Medulla oblongata (tissue), 1 donor: Measurements from ENCODE around the gene HOXC10.

ENCODE experiments used
- DNase-seq: peaks from one replicate; pipeline ENCODE4 v3.0.0-alpha.2; 2015; ENCODE audit errors: extremely low spot score

Gene HOXC10

DNA sequence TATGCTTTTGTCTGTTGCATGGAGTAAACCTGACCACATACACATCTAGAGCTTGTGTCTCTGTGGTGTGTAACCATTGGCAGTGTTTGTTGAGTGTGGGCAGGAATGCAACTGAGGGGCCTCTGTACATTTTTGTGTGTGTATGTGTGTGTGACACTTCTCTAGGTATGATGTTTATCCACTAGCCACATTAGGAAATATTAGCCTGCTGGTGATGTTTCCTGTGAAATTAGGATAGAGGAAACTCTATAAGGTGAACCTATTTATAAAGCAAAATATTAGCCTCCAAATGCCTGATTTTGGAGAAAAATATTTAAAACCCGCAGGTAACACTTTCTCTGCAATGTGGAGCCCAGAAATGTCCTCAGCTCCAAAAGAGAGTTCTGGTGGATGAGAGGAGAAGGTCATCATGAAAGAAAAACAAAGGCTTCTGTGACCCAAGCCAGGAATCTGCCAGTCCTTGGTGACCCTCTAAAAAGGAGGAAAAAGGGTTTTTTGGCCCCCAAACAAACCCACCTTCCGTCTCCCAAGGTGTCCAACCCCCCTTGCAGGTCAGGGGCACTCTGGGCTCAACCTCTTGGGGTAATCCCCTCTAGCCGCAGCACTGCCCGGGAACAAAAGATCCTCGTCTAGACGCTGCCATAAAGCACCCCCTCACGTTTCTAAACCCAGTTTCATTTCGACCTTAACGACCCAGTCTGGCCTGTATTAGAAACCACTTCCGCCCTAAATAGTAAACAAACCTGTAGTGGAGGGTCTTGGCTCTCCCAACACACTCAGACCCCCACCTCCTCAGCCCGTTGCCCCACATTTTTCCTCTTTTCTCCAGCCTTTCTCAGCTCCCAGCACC, 7.1 kb upstream of the HOXC10 start:
- no peak for DNase-seq

DNA sequence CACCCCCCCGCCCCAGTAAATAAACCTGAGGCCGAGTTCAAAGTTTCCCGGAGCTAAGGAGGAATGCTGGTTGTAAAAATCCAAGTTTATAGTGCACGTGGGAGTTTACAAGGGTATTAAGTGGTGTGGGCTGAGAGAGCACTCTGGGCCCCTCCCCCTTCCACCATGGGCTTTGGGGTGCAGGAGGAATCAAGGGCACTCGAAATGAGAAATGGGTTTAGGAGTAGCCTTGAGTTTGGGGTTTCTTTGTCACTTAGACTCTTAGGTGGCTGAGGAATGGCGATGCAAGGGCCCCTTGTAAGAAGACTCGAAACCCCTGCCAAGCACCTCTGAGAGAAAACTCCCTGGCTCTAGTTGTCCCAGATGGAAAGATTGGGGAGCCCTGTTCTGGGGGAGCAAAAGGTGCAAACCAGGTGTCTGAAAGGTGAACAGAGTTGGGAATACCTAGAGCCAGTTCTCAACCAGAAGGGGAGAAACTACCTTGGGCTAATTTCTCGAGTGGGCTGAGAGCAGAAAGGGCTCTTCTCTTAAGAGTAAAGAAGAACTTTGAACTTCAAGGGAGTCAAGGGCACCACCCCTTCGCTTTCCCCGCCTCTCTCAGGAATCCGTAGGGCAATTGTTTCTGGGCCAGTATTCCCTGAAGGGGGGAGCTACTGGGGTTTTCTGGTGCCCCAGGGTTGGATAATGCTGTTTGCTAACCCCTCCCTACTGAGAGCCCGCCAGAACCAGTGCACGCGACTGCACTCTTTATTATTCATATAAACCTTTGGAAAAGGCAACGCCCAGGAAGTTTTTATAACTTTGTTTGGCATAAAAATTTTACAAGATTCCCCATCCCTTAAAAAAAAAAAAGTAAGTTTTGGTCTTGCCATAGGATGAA, 6.2 kb upstream of the HOXC10 start:
- DNase-seq = no peak

DNA sequence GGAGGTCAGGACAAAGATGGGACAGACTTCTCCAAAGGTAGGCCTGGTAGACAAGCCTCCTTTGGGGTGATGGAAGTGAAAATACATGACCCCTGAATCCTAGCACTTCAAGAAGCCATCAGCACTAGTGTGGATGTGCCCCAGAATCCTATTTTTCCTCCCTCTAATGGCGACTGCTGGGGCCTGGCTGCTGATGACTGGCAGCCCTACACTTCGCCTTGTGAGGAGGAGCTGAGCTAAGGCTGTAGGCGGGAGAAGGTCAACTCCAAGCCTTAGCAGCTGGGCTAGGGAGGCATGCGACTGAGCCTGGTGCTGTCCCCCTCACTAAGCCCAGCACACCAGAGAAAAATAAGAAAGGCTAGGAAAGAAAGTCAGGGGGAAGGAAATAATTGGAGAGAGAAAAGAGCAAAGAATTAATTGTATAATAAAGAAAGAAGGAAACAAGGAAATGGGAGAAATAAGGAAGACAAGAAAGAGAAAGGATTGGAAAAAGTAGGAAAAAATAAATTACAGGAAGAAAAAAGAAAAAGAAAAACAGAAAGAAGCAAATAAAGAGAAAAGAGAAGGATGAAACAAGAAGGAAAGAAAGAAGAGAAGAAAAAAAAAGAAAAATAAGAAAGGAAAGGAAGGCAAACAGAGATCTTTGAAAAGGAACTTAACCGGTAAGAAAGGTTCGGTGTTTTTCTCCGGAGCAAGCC, 4.7 kb upstream of the HOXC10 start:
- DNase-seq = no peak

DNA sequence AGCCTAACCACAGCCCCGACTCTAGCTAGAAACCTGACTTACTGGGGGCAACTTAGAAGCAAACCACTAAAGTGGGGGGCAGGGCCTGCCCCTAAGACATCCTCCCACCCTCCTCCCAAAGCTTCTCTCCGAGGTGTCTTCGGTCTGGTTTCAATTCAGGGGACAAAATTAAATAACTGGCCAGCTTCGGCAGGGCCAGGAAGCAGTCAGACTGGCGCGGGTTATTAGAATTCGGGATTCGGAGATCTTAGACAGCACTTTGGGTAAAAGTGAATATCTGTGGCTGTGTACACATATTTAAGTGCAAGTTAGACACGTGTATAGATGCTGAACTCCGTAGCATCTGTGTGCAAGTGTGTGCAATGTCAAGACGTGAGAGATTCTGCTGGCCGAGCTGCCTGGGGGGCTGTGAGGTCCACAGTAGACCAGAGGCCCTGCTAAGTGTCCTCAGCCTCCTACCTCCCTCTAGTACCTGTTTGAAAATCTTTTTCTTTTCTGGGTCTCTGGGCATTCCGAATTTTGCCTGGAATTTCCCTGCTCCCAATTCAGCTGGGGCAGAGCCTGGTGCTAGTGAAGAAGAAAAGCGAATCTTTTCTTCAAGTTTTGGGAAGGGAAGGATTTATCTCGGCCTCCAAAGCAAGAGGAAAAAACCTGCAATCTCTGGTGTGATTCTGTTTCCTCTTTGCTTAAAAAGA, 4.0 kb upstream of the HOXC10 start:
- no peak for DNase-seq

DNA sequence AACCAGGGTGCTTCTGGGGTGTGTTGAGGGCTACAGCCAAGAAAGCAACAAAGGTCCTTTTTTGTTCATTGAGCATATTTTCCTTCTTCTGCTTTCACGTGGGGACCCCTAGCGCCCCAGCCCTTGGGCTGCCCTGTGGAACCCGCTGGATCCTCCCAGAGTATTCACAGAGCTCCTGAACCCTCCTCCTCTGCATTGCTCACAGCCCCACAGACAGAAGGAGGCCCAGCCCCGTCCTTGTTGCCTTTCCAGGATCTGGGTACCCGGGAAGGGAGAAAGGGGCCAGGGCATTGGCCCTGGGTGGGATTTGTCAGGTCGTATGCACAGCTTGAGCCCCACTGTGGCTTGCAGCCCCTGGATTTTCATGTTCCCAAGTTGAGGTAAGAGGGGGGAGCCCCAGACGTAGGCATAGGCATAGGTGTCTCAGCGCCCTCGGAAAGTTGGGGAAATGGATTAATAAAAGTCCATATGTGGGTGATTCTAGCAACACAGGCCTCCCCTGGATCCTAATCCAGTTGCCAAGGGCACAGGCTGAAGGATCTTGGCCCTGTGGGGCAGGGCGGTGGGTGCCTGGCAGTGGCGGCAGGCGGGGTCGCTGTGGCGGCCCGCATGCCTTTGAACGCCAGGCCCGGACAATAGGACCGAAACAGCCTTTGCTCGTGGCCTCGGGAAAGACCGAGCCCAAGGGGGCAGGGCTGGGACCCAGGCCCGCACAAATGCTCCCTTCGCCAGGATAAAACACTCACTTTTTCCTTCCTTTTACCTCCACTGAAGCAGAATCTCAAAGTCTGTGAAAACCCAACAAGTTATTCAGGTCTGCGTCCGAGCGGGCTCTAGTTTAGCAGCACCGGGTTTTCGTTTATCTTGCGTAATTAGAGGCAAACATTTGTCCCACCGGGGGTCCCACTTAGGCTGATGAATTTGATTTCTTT, 3.0 kb upstream of the HOXC10 start:
- no peak for DNase-seq

DNA sequence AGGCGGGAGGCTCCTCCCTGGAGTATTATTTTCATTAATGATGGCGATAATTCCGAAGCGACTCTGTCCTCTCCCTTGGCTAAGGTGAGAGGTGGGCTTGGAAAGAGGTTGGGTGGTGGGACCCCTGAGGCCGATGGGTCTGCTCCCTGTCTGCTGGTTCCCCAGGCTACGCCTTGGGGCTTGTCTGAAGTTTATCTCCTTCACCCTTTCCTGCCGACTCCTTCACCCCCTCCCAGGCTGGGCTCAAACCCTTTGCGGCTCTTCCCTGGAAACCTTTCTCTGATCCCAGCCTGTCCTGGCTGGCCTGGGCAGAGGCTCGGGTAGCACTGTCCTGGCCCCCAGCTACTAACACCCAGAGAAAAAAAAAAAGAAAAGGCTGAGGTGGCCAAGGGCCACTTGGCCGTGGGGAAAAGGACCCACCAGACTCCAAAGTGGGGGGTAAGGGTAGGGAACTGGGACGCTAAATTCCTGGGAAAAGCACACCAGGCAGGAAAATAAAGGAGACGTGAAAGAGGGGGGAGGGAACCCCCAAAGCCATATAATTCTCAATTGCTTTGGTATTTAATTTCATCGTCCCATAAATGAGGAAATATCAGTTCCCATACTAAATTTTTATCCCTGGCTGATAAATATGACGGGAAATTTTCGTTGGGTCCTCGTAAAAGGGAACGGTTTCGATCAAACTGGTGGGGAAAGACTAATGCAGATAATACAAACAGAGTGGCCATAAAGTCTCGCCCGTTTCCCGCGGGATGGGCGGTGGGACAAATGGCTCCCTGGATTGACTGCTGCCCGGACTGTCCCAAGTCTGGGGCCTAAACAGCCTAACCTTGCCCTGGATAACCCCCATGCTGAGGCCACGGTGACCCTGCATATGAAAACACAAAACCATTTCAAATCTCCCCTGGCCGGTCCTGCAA, 2.0 kb upstream of the HOXC10 start:
- no peak for DNase-seq

DNA sequence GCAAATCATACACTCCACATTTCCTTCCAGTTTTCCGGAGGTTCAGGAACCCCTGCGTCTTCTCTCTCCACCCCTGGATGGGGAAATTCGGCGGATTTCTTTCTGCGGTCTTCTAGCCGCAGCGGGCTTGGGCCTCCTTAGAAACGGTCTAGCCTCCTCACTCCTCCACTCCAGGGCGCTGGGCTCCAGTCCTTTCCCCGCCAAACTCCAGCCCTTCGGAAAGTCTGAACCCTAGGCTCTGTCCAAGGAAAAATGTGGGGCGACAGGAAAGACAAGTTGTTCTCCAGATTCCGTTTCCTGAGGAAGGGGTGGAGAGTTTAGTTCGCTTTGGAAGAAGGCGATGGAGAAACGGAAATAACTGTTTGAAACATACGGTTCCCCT, 1.4 kb upstream of the HOXC10 start:
- no peak for DNase-seq

DNA sequence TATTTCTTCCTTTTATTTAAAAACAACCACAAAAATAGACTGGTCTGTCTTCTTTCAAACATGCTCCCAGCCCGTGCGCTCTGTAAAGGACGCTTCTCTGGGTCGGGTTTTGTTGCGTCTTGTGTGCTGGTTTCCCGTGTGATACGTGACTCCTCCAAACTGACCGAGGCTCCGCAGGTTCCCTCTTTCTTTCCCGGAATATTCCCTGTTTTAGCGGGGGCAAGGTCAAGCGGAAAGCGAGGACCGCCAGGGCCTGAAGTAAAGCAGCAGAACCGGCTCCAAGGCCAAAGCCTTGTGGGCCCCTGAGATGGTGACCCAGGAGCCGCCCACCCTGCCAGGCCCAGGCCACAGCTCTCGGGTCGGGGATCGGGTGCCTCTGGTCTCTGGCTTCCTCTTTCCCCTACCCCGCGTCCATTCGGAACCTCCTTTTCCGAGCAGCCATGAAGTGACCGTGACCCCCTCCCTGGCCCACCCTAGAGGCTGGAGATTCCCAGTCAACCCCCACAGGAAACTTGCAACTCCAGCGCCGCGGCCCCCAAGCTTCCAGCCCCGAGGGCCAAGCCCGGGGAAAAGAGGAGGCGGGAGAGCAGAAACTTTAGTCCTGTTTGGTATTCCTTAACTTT, 885 bp upstream of the HOXC10 start:
- no peak for DNase-seq

DNA sequence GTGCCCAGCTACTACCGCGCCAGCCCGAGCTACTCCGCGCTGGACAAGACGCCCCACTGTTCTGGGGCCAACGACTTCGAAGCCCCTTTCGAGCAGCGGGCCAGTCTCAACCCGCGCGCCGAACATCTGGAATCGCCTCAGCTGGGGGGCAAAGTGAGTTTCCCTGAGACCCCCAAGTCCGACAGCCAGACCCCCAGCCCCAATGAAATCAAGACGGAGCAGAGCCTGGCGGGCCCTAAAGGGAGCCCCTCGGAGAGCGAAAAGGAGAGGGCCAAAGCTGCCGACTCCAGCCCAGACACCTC, 697 bp downstream of the HOXC10 start:
- DNase-seq = no peak

DNA sequence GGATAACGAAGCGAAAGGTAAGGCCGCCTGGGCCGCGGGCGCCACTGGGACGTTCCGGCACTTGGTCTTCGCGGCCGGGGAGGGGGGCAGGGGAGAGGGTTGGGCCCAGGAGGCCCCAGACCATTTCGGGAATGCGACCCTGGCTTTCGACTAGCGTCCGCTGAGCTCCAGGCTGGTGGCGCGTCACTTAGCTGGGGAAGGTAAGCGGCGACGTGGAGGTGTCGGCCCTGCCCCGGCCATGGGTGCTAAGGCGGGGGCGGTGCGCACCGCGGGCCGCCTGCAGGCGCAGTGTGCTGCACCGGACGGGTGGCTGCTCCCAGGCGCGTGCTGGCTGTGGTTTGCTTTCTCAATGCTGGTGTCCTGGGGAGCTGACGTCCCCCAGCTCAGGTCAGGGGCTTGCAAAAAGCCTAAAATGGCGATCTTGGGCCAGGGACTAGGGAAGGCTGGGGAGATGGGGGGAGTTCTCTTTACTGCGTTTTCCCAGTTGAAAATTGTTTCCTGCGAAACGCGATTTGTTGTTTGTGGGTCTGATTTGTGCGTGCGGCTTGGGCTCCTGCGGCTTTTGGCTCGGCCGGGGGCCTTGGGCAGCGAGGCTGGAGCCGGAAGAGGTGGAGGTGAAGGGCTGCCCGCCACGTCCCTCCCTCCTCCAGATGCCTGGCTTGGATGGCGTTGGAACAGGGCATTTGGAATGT, 1.2 kb downstream of the HOXC10 start:
- no peak for DNase-seq

DNA sequence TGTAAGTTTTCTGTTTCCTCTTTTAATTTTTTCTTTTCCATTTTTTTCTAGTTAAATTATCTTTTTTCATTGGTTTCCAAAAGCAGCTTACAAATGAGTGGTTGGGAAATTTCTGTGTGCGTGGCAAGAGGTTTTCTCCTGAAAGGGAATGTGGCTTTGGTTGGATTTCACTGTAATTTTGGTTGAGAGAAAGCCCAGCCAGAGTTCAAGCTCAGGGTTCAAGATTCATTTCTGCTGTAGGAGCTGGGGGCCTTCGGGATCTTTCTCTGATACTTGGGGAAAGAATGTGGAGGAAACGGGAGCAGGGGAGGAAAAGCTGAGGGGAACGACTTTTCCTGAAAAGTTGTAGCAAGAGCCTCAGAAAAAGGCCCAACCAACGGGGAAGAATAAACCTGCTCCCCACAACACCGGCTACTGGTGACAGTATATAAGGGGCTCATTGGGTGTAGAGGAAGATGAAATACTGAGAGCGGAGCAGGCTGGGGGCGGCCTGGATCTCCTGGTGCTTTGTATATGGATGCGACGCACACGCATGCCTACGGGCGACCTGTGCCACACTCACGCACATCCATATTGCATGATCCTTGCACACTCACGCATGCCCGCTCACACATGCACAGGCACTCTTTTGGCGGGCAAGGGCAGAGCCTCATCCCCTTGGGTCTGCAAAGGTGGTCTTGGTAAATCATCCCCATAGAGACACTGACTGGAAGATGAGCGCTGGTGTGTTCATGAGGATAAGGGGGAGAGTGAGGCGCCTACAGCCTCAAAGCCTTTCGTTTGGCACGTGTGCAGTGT, 1.9 kb downstream of the HOXC10 start:
- no peak for DNase-seq

DNA sequence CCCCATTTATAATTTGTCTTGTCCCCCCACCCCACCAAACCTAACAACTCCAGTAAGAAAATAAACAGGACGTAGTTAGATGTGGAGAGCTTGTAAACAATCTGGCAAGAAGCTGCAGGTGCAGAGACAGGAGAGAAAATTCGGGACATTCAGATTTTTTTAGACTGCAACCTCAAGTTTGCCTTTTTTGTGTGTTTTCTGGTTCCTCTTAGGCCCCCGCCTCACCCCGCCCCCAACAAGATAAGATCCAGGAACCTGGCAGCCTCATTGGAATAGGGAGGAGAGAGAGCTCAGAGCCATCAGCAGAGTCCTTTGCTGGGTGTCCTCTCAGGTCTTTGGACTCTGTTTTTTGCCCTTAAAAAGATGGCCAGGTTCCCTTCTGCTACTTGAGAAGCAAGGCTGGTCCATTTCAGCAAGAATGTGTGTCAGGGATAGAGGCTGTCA, 2.9 kb downstream of the HOXC10 start:
- no peak for DNase-seq

DNA sequence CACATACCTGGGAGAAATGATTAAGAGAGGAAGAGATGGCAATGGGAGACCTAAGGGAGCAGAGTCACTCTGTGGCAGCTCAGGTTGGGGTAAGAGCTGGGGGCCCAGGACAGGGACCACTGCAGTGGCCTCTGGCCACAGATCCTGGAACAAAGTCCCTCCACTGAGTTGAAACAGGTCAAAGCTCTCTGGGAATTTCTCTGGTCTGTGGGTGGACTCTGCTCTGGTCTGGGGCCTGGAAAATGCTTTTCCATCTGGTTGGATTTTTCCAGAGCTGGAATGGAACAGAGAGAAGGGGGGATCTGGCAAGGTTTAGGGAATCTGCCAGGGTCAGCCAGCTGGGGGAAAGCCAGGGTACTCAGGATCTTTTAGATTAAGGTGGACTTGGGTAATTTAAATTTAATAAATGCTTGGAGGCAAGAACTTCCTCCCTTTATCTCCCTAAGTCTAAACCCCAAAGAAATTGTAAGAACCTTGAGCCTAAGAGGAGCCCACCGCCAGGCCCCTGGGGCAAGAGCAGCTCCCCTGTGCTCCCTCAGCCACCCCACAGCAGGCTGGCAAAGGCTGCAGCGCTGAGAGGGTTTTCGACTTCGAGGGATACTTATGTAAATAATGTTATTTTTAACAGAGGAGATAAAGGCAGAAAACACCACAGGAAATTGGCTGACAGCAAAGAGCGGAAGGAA, 3.7 kb downstream of the HOXC10 start:
- DNase-seq = no peak

DNA sequence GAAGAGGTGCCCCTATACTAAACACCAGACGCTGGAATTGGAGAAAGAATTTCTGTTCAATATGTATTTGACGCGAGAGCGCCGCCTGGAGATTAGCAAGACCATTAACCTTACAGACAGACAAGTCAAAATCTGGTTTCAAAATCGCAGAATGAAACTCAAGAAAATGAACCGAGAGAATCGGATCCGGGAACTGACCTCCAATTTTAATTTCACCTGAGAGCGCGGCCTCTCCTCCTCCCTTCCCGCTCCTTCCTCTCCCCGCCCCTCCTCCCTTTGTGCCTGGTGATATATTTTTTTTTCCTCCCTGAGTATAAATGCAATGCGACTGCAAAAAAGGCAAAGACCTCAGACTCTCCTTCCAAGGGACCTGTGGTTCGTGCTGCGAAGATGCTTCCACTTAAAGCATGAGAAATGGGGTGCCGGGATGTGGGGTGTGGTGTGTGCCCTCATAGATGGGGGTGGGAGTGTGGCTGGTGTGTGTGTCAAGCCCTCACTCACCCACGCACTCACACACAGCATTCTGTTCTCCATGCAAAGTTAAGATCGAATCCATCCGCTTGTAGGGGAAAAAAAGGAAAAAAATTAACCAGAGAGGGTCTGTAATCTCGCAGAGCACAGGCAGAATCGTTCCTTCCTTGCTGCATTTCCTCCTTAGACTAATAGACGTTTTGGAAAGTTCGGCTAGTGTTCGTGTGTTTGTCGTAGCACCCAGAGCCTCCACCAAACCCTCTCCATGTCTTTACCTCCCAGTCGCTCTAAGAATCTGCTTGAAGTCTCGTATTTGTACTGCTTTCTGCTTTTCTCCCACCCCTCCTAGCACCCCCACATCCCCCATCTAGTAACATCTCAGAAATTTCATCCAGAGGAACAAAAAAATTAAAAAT, 4.5 kb downstream of the HOXC10 start:
- peak; percentile 60 for DNase-seq

DNA sequence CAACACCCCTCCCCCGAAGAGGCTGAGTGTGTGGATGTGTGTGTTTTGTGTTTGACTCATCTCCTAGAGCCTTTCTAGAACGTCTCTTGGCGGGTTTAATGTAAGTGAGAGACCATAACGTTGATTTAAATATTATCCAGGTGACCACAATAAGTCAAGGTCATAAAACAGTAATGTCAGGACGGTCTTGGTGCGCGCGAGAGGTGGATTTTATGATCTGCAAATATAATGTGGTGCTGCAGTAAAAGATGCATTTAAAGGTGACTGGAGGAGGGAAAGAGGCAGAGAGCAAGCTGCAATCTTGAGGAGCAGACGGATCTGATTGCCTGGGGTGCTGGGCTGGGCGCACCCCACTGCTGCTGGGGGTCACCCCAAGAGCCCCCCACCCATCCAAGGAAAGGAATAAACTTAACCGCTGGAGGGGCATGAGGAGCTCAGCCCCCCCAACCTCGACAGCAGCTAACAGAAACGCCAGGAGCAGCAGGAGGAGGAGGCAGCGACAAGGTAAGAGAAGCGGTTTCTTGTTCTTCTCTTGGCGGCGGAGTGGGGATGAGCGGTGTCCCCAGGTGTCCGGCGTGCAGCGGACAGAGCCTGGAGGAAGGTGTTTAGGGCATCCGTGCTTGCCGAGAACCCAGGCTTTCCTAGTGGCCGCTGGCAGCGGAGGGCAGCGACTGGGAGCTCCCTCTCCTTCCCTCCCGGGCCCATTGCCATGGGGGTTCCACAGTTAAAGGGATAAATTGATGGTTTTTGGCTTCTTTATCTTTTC, 5.5 kb downstream of the HOXC10 start:
- no peak for DNase-seq
